Measurements from ENCODE around the gene CTNNA3. TPM values are rescaled to one million over a fixed set of nuclear protein-coding genes. Genes with fewer than 3 reads are reported as not detected.

The CTNNA3 gene
- polyA plus RNA-seq, 2 donors, result 0.08 to 0.10 TPM

DNA sequence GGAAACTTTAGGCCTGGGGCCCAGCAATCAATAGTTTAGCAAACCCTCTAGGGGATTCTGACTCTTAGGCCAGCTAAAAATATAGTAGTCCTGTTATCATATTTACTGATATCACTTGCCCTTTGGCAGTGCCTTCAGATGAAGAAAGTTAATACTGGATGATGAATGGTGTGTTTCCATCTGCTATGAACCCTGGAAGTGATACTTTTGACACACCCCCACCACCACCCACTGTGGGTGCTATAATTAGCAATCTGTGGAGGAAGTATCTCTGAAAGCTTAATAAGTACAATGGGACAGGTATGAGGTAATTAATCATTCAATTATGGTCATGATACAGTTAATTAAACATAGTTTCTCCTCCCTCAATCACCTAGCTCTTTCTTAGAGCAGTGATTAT, 860.6 kb downstream of the CTNNA3 start:
- H3K4me1 ChIP-seq (ENCODE audit: control insufficient read depth in 2 of 2, insufficient read depth in 2 of 2, low read length in 1 of 2), result no peaks in the 10 kb centered on the region

DNA sequence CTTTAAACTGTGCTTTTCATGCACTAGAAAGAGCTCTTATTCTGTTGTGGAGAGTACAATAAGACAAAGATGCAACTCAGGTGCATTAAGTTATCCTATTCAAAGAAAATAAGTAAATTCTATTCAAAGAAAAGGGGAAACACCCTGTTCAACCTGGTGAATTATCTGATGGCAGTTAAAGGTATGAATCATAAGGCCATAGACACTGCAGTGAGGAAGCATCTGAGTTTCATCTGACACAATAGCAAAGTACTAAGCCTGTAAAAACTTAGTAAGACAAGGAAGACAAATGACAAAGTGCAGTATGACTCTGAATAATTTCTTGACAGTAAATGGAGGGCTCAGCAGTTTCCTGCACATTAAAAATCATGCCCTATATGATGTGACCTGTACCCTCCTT, 861.2 kb downstream of the CTNNA3 start:
- Histone ChIP-seq H3K9me3 (ENCODE audit: control insufficient read depth in 2 of 2, insufficient read depth in 1 of 2, low read depth in 1 of 2, low read length in 1 of 2) (no peaks in the 10 kb centered on the region), H3K4me1 (ENCODE audit: control insufficient read depth in 2 of 2, insufficient read depth in 2 of 2, low read length in 1 of 2) (no peaks in the 10 kb centered on the region), H3K36me3 (ENCODE audit: control insufficient read depth in 2 of 2, insufficient read depth in 2 of 2, low read length in 1 of 2) (no peaks in the 10 kb centered on the region), H3K27me3 (ENCODE audit: control insufficient read depth in 1 of 2, insufficient read depth in 2 of 2, low read length in 2 of 2) (no peaks in the 10 kb centered on the region), H3K4me3 (ENCODE audit: low read depth in 1 of 2, low read length in 2 of 2) (no peak overlapping the region), H3K27ac (ENCODE audit: low read depth in 2 of 2, low read length in 1 of 2) (no peak overlapping the region)

More for the DNA sequence above, 860.6 kb downstream of the CTNNA3 start:
- H3K27ac ChIP-seq (ENCODE audit: low read depth in 2 of 2, low read length in 1 of 2), result no peak overlapping the region
- H3K9me3 ChIP-seq (ENCODE audit: control insufficient read depth in 2 of 2, insufficient read depth in 1 of 2, low read depth in 1 of 2, low read length in 1 of 2), result no peaks in the 10 kb centered on the region
- no peaks in the 10 kb centered on the region for H3K36me3 ChIP-seq (ENCODE audit: control insufficient read depth in 2 of 2, insufficient read depth in 2 of 2, low read length in 1 of 2)
- no peaks in the 10 kb centered on the region for H3K27me3 ChIP-seq (ENCODE audit: control insufficient read depth in 1 of 2, insufficient read depth in 2 of 2, low read length in 2 of 2)
- no peak overlapping the region for H3K4me3 ChIP-seq (ENCODE audit: low read depth in 1 of 2, low read length in 2 of 2)

DNA sequence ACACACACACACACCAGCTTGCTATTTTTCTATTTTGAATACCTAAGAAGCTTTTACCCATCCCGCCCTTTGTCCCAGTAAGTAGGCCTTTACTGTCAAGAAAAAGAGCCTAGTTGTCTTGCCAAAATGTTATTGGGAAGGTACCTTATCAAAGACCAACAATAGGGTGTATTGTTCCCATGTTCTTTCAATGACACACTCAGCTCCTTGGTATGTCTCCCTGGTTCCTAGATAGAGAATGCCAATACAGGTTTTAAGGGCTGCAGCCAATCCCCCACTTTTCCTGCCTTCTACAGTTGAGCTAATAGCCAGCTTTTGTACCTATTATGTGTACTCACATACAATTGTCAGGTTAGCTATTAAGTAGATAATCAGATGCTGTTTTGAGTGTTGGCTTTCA, 862.1 kb downstream of the CTNNA3 start:
- Histone ChIP-seq H3K27me3 (ENCODE audit: control insufficient read depth in 1 of 2, insufficient read depth in 2 of 2, low read length in 2 of 2) (no peaks in the 10 kb centered on the region), H3K27ac (ENCODE audit: low read depth in 2 of 2, low read length in 1 of 2) (no peak overlapping the region), H3K4me3 (ENCODE audit: low read depth in 1 of 2, low read length in 2 of 2) (no peak overlapping the region), H3K4me1 (ENCODE audit: control insufficient read depth in 2 of 2, insufficient read depth in 2 of 2, low read length in 1 of 2) (no peaks in the 10 kb centered on the region), H3K36me3 (ENCODE audit: control insufficient read depth in 2 of 2, insufficient read depth in 2 of 2, low read length in 1 of 2) (no peaks in the 10 kb centered on the region), H3K9me3 (ENCODE audit: control insufficient read depth in 2 of 2, insufficient read depth in 1 of 2, low read depth in 1 of 2, low read length in 1 of 2) (no peaks in the 10 kb centered on the region)
- 54 to 56% methylated on average over 1 of the region's 1 CpG for WGBS, 2 donors

DNA sequence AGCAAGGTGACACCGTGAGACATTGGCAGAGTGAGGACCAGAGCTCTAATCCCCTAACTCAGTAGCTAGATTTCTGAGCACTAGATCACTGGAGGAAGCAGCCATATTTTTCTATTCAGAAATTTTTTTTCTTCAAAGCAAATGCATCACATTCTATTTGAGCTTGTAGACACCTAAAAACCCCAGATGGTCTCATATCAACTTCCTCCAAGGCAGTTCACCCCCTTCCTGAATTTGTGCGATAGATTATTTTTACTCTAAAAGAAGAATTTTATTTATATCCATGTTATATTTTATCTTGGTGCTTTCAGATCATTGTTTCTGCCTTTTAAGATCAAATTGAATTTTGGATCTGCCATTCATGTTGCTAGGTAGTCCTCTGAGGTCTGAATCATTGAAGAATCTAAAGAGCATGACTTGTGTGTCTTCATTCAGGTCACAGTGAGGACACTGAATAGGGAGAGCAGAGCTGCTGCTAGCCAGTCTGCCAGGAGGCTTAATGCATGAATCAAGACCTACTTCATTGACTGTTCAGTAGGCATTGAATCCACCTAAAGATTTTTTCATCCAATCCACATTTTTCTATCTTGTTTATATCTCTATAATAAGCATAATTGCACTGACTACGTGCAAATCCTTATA, 863.1 kb downstream of the CTNNA3 start:
- Histone ChIP-seq H3K4me3 (ENCODE audit: low read depth in 1 of 2, low read length in 2 of 2) (no peak overlapping the region), H3K36me3 (ENCODE audit: control insufficient read depth in 2 of 2, insufficient read depth in 2 of 2, low read length in 1 of 2) (no peaks in the 10 kb centered on the region), H3K27me3 (ENCODE audit: control insufficient read depth in 1 of 2, insufficient read depth in 2 of 2, low read length in 2 of 2) (no peaks in the 10 kb centered on the region), H3K27ac (ENCODE audit: low read depth in 2 of 2, low read length in 1 of 2) (no peak overlapping the region), H3K9me3 (ENCODE audit: control insufficient read depth in 2 of 2, insufficient read depth in 1 of 2, low read depth in 1 of 2, low read length in 1 of 2) (no peaks in the 10 kb centered on the region), H3K4me1 (ENCODE audit: control insufficient read depth in 2 of 2, insufficient read depth in 2 of 2, low read length in 1 of 2) (no peaks in the 10 kb centered on the region)
- WGBS, 2 donors, result 70 to 73% methylated on average over 3 of the region's 3 CpGs

DNA sequence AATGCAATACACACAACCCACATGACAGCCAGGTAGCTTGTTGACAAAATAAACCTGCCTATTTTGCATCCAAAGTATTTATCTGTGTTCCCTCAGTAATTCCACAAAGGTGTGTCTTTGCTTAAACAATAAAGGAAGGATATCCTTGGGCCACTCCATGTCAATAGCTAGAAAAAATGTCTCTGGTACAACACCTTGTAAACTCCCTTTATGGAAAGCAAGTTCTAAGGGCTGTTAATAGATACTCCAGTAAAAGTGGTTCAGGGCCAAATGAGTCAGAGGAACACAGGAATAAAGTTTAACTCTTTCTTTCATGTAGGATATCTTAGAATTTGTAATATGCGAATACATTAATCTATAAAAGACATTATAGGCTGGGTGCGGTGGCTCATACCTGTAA, 867.0 kb downstream of the CTNNA3 start:
- Histone ChIP-seq H3K36me3 (ENCODE audit: control insufficient read depth in 2 of 2, insufficient read depth in 2 of 2, low read length in 1 of 2) (no peaks in the 10 kb centered on the region), H3K9me3 (ENCODE audit: control insufficient read depth in 2 of 2, insufficient read depth in 1 of 2, low read depth in 1 of 2, low read length in 1 of 2) (no peaks in the 10 kb centered on the region)

DNA sequence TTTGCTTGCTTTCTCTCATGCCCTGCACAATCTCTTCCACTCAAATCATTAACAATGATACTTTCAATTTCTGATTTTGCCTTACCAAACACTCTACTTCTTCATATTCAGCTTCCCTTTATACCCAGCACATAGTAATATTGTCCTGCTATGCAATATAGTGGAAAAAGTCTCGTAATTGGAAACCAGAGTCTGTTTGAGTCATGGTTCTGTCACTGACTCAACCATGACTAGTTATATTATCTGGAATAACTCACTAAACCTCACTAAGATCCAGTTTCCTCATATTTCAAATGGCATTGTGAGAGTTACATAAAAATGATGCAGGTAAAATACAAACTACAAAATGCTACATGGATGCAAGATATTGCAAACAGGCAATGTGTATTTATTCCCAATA, 868.6 kb downstream of the CTNNA3 start:
- Histone ChIP-seq H3K27ac (ENCODE audit: low read depth in 2 of 2, low read length in 1 of 2) (no peak overlapping the region), H3K36me3 (ENCODE audit: control insufficient read depth in 2 of 2, insufficient read depth in 2 of 2, low read length in 1 of 2) (no peaks in the 10 kb centered on the region), H3K27me3 (ENCODE audit: control insufficient read depth in 1 of 2, insufficient read depth in 2 of 2, low read length in 2 of 2) (no peaks in the 10 kb centered on the region), H3K9me3 (ENCODE audit: control insufficient read depth in 2 of 2, insufficient read depth in 1 of 2, low read depth in 1 of 2, low read length in 1 of 2) (no peaks in the 10 kb centered on the region), H3K4me3 (ENCODE audit: low read depth in 1 of 2, low read length in 2 of 2) (no peak overlapping the region), H3K4me1 (ENCODE audit: control insufficient read depth in 2 of 2, insufficient read depth in 2 of 2, low read length in 1 of 2) (no peaks in the 10 kb centered on the region)
- 50 to 52% methylated on average over 1 of the region's 1 CpG for WGBS, 2 donors

More for the DNA sequence above, 867.0 kb downstream of the CTNNA3 start:
- Histone ChIP-seq H3K27me3 (ENCODE audit: control insufficient read depth in 1 of 2, insufficient read depth in 2 of 2, low read length in 2 of 2) (no peaks in the 10 kb centered on the region), H3K4me3 (ENCODE audit: low read depth in 1 of 2, low read length in 2 of 2) (no peak overlapping the region), H3K4me1 (ENCODE audit: control insufficient read depth in 2 of 2, insufficient read depth in 2 of 2, low read length in 1 of 2) (no peaks in the 10 kb centered on the region), H3K27ac (ENCODE audit: low read depth in 2 of 2, low read length in 1 of 2) (no peak overlapping the region)
- WGBS, 2 donors, result 95 to 96% methylated on average over 2 of the region's 2 CpGs

DNA sequence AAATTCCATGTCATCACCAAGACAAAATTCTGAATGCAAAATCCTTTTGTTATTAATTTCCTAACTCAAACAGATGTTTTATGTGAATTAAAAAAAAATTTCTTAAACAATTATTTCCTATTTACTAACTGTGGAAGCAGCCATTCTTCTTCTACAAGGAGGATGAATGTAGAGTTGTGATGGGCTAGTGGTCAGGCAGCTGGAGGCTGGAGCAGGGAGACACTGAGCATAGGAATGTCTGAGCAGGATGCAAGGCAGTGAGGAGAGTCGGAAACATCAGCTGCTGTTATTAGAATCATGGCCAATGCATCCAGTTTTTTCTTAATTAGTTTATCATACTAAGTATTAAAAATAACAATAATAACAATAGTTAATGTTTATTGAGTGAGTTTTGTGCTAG, 872.7 kb downstream of the CTNNA3 start:
- H3K27me3 ChIP-seq (ENCODE audit: control insufficient read depth in 1 of 2, insufficient read depth in 2 of 2, low read length in 2 of 2), result no peaks in the 10 kb centered on the region

DNA sequence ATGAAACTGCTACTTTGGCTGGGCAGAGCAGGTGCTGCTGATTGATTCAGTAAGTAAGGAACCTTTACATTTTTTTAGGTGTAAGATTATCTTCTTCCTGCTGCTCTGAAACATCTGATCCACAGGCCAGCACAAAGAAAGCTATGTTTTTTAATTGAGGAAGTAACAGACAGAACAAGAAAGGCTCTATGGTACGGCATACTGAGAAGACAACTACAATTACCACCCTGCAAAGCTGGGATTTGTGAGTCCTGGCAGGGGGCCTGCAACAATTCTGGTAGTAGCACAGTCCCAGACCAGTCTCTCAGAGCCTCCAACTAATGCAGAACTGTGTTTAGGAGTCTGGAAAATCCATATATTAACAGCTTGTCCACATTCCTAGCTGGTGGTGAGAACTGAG, 873.2 kb downstream of the CTNNA3 start:
- 40 to 44% methylated on average over 1 of the region's 1 CpG for WGBS, 2 donors

More for the DNA sequence above, 872.7 kb downstream of the CTNNA3 start:
- 69 to 85% methylated on average over 1 of the region's 1 CpG for WGBS, 2 donors
- Histone ChIP-seq H3K36me3 (ENCODE audit: control insufficient read depth in 2 of 2, insufficient read depth in 2 of 2, low read length in 1 of 2) (no peaks in the 10 kb centered on the region), H3K9me3 (ENCODE audit: control insufficient read depth in 2 of 2, insufficient read depth in 1 of 2, low read depth in 1 of 2, low read length in 1 of 2) (no peaks in the 10 kb centered on the region), H3K4me3 (ENCODE audit: low read depth in 1 of 2, low read length in 2 of 2) (no peak overlapping the region), H3K4me1 (ENCODE audit: control insufficient read depth in 2 of 2, insufficient read depth in 2 of 2, low read length in 1 of 2) (no peaks in the 10 kb centered on the region), H3K27ac (ENCODE audit: low read depth in 2 of 2, low read length in 1 of 2) (no peak overlapping the region)

DNA sequence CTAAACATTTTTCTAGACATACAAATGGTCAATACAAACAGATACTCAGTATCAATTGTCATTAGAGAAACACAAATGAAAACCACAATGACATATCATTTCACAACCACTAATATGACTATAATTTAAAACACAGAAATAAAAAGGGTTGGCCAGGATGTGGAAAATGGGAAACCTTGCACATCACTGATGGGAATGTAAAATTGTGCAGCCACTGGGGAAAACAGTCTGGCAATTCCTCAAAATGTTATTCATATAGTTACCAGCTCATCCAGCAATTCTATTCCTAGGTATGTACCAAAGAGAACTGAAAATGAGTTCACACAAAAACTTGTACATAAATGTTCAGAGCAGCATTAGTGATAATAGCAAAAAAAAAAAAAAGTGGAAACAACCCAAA, 876.3 kb downstream of the CTNNA3 start:
- Histone ChIP-seq H3K27me3 (ENCODE audit: control insufficient read depth in 1 of 2, insufficient read depth in 2 of 2, low read length in 2 of 2) (no peaks in the 10 kb centered on the region), H3K36me3 (ENCODE audit: control insufficient read depth in 2 of 2, insufficient read depth in 2 of 2, low read length in 1 of 2) (no peaks in the 10 kb centered on the region), H3K27ac (ENCODE audit: low read depth in 2 of 2, low read length in 1 of 2) (no peak overlapping the region), H3K9me3 (ENCODE audit: control insufficient read depth in 2 of 2, insufficient read depth in 1 of 2, low read depth in 1 of 2, low read length in 1 of 2) (no peaks in the 10 kb centered on the region), H3K4me3 (ENCODE audit: low read depth in 1 of 2, low read length in 2 of 2) (no peak overlapping the region), H3K4me1 (ENCODE audit: control insufficient read depth in 2 of 2, insufficient read depth in 2 of 2, low read length in 1 of 2) (no peaks in the 10 kb centered on the region)

More for the DNA sequence above, 873.2 kb downstream of the CTNNA3 start:
- Histone ChIP-seq H3K27ac (ENCODE audit: low read depth in 2 of 2, low read length in 1 of 2) (no peak overlapping the region), H3K27me3 (ENCODE audit: control insufficient read depth in 1 of 2, insufficient read depth in 2 of 2, low read length in 2 of 2) (no peaks in the 10 kb centered on the region), H3K36me3 (ENCODE audit: control insufficient read depth in 2 of 2, insufficient read depth in 2 of 2, low read length in 1 of 2) (no peaks in the 10 kb centered on the region), H3K9me3 (ENCODE audit: control insufficient read depth in 2 of 2, insufficient read depth in 1 of 2, low read depth in 1 of 2, low read length in 1 of 2) (no peaks in the 10 kb centered on the region), H3K4me3 (ENCODE audit: low read depth in 1 of 2, low read length in 2 of 2) (no peak overlapping the region), H3K4me1 (ENCODE audit: control insufficient read depth in 2 of 2, insufficient read depth in 2 of 2, low read length in 1 of 2) (no peaks in the 10 kb centered on the region)

DNA sequence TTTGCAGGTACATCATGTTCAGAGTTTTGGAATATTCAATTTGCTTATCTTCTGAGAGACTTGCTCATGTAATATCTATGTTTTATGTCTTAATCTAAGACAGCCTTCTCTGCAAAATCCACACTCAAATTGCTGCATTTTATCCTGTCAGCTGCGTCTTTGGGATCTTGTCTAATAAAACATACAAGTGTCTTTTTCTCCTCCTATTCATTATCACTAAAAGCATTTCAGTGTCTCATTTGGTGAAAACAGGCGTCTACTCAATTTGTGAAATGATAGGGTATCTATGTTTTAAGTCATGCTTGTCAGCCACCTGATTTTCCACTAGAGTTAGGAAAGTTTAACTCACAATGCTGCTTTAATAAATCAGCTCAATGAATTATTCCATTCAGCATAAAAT, 882.9 kb downstream of the CTNNA3 start:
- Histone ChIP-seq H3K27me3 (ENCODE audit: control insufficient read depth in 1 of 2, insufficient read depth in 2 of 2, low read length in 2 of 2) (no peaks in the 10 kb centered on the region), H3K4me1 (ENCODE audit: control insufficient read depth in 2 of 2, insufficient read depth in 2 of 2, low read length in 1 of 2) (no peaks in the 10 kb centered on the region), H3K27ac (ENCODE audit: low read depth in 2 of 2, low read length in 1 of 2) (no peak overlapping the region), H3K36me3 (ENCODE audit: control insufficient read depth in 2 of 2, insufficient read depth in 2 of 2, low read length in 1 of 2) (no peaks in the 10 kb centered on the region), H3K9me3 (ENCODE audit: control insufficient read depth in 2 of 2, insufficient read depth in 1 of 2, low read depth in 1 of 2, low read length in 1 of 2) (no peaks in the 10 kb centered on the region), H3K4me3 (ENCODE audit: low read depth in 1 of 2, low read length in 2 of 2) (no peak overlapping the region)
- 69 to 73% methylated on average over 2 of the region's 2 CpGs for WGBS, 2 donors

Data from esophagus (tissue), 2 donors.